MM.1S (cell line): Measurements from ENCODE around the gene CDH20.

ENCODE experiments used
- DNase-seq: peaks from one replicate; pipeline ENCODE4 v3.0.0-alpha.2; 2015
- H2AFZ ChIP-seq: fragments of 300-600 bp; sonication (generic); 2 replicates; pipeline ENCODE4 v1.6.0; 2016; ENCODE audit warnings: antibody characterized with exemption, low read length
- H3F3A ChIP-seq: fragments of 300-600 bp; sonication (generic); 2 replicates; pipeline ENCODE4 v1.6.1; 2016; ENCODE audit warnings: mild to moderate bottlenecking, antibody characterized with exemption, low read length, moderate library complexity, mixed read lengths; ENCODE audit not compliant: insufficient read depth
- H3K27ac ChIP-seq: fragments of 300-600 bp; sonication (generic); 2 replicates; pipeline ENCODE4 v1.5.1; 2016; ENCODE audit warnings: mild to moderate bottlenecking, low read length
- H3K27me3 ChIP-seq: fragments of 300-600 bp; sonication (generic); replicated peaks from 2 replicates; pipeline ENCODE4 v1.6.0; 2016; ENCODE audit warnings: low read length; ENCODE audit not compliant: insufficient read depth
- H3K36me3 ChIP-seq: fragments of 300-600 bp; sonication (generic); replicated peaks from 2 replicates; pipeline ENCODE4 v1.6.1; 2016; ENCODE audit warnings: mild to moderate bottlenecking, low read length, mixed read lengths; ENCODE audit not compliant: insufficient read depth
- H3K4me1 ChIP-seq: fragments of 300-600 bp; sonication (generic); 2 replicates; pipeline ENCODE4 v1.6.1; 2016; ENCODE audit warnings: low read length, mixed read lengths
- H3K4me2 ChIP-seq: fragments of 300-600 bp; sonication (generic); 2 replicates; pipeline ENCODE4 v1.6.0; 2016; ENCODE audit warnings: low read depth, low read length
- H3K4me3 ChIP-seq: fragments of 300-600 bp; sonication (generic); 2 replicates; pipeline ENCODE4 v1.5.1; 2016; ENCODE audit warnings: low read length, mixed read lengths
- H3K79me2 ChIP-seq: fragments of 300-600 bp; sonication (generic); 2 replicates; pipeline ENCODE4 v1.6.1; 2016; ENCODE audit warnings: mixed run types, low read length, mixed read lengths
- H3K9ac ChIP-seq: fragments of 300-600 bp; sonication (generic); 2 replicates; pipeline ENCODE4 v1.6.1; 2016; ENCODE audit warnings: low read length, mixed read lengths
- H3K9me2 ChIP-seq: fragments of 300-600 bp; sonication (generic); replicated peaks from 2 replicates; pipeline ENCODE4 v1.6.1; 2016; ENCODE audit warnings: mild to moderate bottlenecking, low read length, mixed read lengths; ENCODE audit not compliant: insufficient read depth
- H3K9me3 ChIP-seq: fragments of 300-600 bp; sonication (generic); replicated peaks from 2 replicates; pipeline ENCODE4 v1.6.1; 2016; ENCODE audit warnings: mild to moderate bottlenecking, low read length, mixed read lengths; ENCODE audit not compliant: insufficient read depth
- H4K20me1 ChIP-seq: fragments of 300-600 bp; sonication (generic); 2 replicates; pipeline ENCODE4 v1.6.1; 2016; ENCODE audit warnings: mild to moderate bottlenecking, low read length, moderate library complexity, mixed read lengths; ENCODE audit not compliant: insufficient read depth
- CTCF ChIP-seq: fragments of 300-600 bp; sonication (generic); IDR thresholded peaks from 2 replicates; pipeline ENCODE4 v1.5.1; 2016; ENCODE audit warnings: antibody characterized with exemption, low read length, mixed read lengths
- EZH2 ChIP-seq: fragments of 300-600 bp; sonication (generic); optimal IDR thresholded peaks from 2 replicates; pipeline ENCODE3; 2017; ENCODE audit warnings: low read depth, mild to moderate bottlenecking, antibody characterized with exemption, low read length, mixed read lengths
- EZH2phosphoT487 ChIP-seq: fragments of 300-600 bp; sonication (generic); IDR thresholded peaks from 2 replicates; pipeline ENCODE4 v1.6.1; 2018; ENCODE audit warnings: antibody characterized with exemption, low read length

The CDH20 gene

DNA sequence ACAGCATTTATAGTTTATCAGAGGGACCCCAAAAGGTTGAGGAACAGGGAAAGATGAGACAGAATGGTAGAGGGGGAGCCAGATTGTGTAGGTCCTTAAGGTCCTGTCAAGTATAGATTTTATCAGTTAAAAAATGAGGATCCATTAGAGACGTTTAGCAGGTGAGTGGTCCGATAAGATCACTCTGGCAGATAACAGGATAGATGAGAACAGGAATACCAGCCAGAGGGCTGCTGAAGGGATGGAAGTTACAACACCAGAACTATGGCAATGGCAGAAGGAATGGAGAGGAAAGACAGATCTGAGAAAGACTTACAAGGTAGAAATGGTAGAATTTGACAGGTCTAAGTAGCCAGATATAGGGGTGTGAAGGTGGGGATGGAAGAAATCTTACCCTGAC is 141.7 kb downstream of the CDH20 start:
- H3K27me3 ChIP-seq, result no peaks in the 10 kb centered on the region
- no peaks in the 10 kb centered on the region for H3K9me3 ChIP-seq
- no peaks in the 10 kb centered on the region for H3K9me2 ChIP-seq
- no peak overlapping the region for H3K4me2 ChIP-seq
- H3K4me1 ChIP-seq, result no peaks in the 10 kb centered on the region
- H3K9ac ChIP-seq, result no peak overlapping the region
- no peak overlapping the region for H2AFZ ChIP-seq
- H3K27ac ChIP-seq, result no peak overlapping the region
- H3F3A ChIP-seq, result no peaks in the 10 kb centered on the region
- H4K20me1 ChIP-seq, result no peaks in the 10 kb centered on the region
- no peaks in the 10 kb centered on the region for H3K79me2 ChIP-seq
- no peak for DNase-seq
- no peak for TF ChIP-seq CTCF
- TF ChIP-seq EZH2, result no peak
- no peak for TF ChIP-seq EZH2phosphoT487
- H3K36me3 ChIP-seq, result no peaks in the 10 kb centered on the region
- no peak overlapping the region for H3K4me3 ChIP-seq

DNA sequence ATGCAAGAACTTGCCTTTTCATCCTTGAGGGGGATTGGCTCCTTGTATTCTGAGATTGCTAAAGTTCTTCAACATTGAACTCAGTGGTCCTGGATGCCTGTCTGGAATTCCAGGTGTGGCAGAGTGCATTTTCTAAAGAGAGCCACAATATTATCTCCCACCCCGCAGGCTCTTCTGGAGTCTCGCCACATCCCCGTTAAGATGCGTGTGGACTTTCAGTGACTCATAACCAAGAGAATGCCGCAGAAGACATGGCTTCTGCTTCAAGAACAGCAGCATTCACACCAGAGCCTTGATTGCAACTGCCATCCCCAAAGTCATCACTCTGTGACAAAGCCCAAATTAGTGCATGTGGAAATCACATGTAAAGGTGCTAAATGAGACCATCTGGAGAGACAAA is 142.7 kb downstream of the CDH20 start:
- no peaks in the 10 kb centered on the region for H3K4me1 ChIP-seq
- H3K36me3 ChIP-seq, result no peaks in the 10 kb centered on the region
- no peaks in the 10 kb centered on the region for H3K9me3 ChIP-seq
- no peak for DNase-seq
- no peaks in the 10 kb centered on the region for H4K20me1 ChIP-seq
- H3K4me3 ChIP-seq, result no peak overlapping the region
- H3K27me3 ChIP-seq, result no peaks in the 10 kb centered on the region
- no peaks in the 10 kb centered on the region for H3F3A ChIP-seq
- TF ChIP-seq EZH2, result no peak
- no peak overlapping the region for H2AFZ ChIP-seq
- H3K79me2 ChIP-seq, result no peaks in the 10 kb centered on the region
- H3K9ac ChIP-seq, result no peak overlapping the region
- H3K27ac ChIP-seq, result no peak overlapping the region
- no peak overlapping the region for H3K4me2 ChIP-seq
- no peaks in the 10 kb centered on the region for H3K9me2 ChIP-seq

- Histone ChIP-seq H3K4me2 (no peak overlapping the region), H4K20me1 (no peaks in the 10 kb centered on the region), H3K4me1 (no peaks in the 10 kb centered on the region), H3K9ac (no peak overlapping the region), H3K4me3 (no peak overlapping the region), H2AFZ (no peak overlapping the region), H3K27me3 (no peaks in the 10 kb centered on the region), H3K36me3 (no peaks in the 10 kb centered on the region), H3F3A (no peaks in the 10 kb centered on the region), H3K9me3 (no peaks in the 10 kb centered on the region), H3K27ac (no peak overlapping the region), H3K9me2 (no peaks in the 10 kb centered on the region), H3K79me2 (no peaks in the 10 kb centered on the region)
- TF ChIP-seq CTCF (no peak), EZH2phosphoT487 (no peak), EZH2 (no peak)
- no peak for DNase-seq
Observed at GRCh38 chr18:61489334-61489733, 156.1 kb downstream of the CDH20 start.

- no peak overlapping the region for H3K27ac ChIP-seq
- no peaks in the 10 kb centered on the region for H3K9me2 ChIP-seq
- H3K27me3 ChIP-seq, result no peaks in the 10 kb centered on the region
- no peaks in the 10 kb centered on the region for H3K36me3 ChIP-seq
- no peak overlapping the region for H3K4me2 ChIP-seq
- H3K4me3 ChIP-seq, result no peak overlapping the region
- no peaks in the 10 kb centered on the region for H4K20me1 ChIP-seq
- no peak for DNase-seq
- no peak overlapping the region for H3K9ac ChIP-seq
- no peak overlapping the region for H2AFZ ChIP-seq
- TF ChIP-seq EZH2 (no peak), EZH2phosphoT487 (no peak), CTCF (no peak)
- H3F3A ChIP-seq, result no peaks in the 10 kb centered on the region
- H3K9me3 ChIP-seq, result no peaks in the 10 kb centered on the region
- H3K4me1 ChIP-seq, result no peaks in the 10 kb centered on the region
- H3K79me2 ChIP-seq, result no peaks in the 10 kb centered on the region
Observed at GRCh38 chr18:61496374-61496773, 163.1 kb downstream of the CDH20 start.
